Endodermal cell (in vitro differentiated cells): ENCODE results near the gene SAG. TPM values are rescaled to one million over a fixed set of nuclear protein-coding genes. Genes with fewer than 3 reads are reported as not detected.

Experiments used
- DNase-seq: peaks from one replicate; pipeline ENCODE4 v3.0.0-alpha.2; 2017
- H3K27ac ChIP-seq: 2 replicates; pipeline ENCODE4 v1.5.1; 2013; ENCODE audit warnings: mild to moderate bottlenecking, low read depth, low read length, moderate library complexity
- H3K27me3 ChIP-seq: 2 replicates; pipeline ENCODE4 v1.6.1; 2013; ENCODE audit warnings: mild to moderate bottlenecking, low read length, moderate library complexity; ENCODE audit not compliant: insufficient read depth, control insufficient read depth, poor library complexity, severe bottlenecking
- H3K36me3 ChIP-seq: 2 replicates; pipeline ENCODE4 v1.7.0; 2013; ENCODE audit warnings: mild to moderate bottlenecking, low read length, moderate library complexity; ENCODE audit not compliant: control insufficient read depth, insufficient read depth
- H3K4me1 ChIP-seq: one replicate; pipeline ENCODE4 v1.7.0; 2013; ENCODE audit warnings: low read length; ENCODE audit not compliant: control insufficient read depth, insufficient read depth
- H3K4me3 ChIP-seq: 2 replicates; pipeline ENCODE4 v1.5.1; 2013; ENCODE audit warnings: mild to moderate bottlenecking, low read length, moderate library complexity
- H3K9ac ChIP-seq: 2 replicates; pipeline ENCODE4 v1.6.1; 2013; ENCODE audit warnings: mild to moderate bottlenecking, low read length, moderate library complexity; ENCODE audit not compliant: poor library complexity, severe bottlenecking; ENCODE audit errors: extremely low read depth
- H3K9me3 ChIP-seq: 2 replicates; pipeline ENCODE4 v1.6.1; 2013; ENCODE audit warnings: mild to moderate bottlenecking, low read length, moderate library complexity; ENCODE audit not compliant: control insufficient read depth
- H3K27ac Mint-ChIP-seq: 2 replicates; pipeline ENCODE4 v1.8.0; 2020; ENCODE audit warnings: mixed read lengths
- H3K27me3 Mint-ChIP-seq: 2 replicates; pipeline ENCODE4 v1.8.0; 2021; ENCODE audit warnings: mild to moderate bottlenecking, mixed read lengths; ENCODE audit not compliant: insufficient read depth
- H3K36me3 Mint-ChIP-seq: 2 replicates; pipeline ENCODE4 v1.8.0; 2020; ENCODE audit warnings: low read depth, mixed read lengths
- H3K4me1 Mint-ChIP-seq: 2 replicates; pipeline ENCODE4 v1.8.0; 2020; ENCODE audit warnings: mixed read lengths
- H3K4me3 Mint-ChIP-seq: 2 replicates; pipeline ENCODE4 v1.8.0; 2020; ENCODE audit warnings: mild to moderate bottlenecking, moderate library complexity, mixed read lengths
- H3K9me3 Mint-ChIP-seq: 2 replicates; pipeline ENCODE4 v1.8.0; 2020; ENCODE audit warnings: mild to moderate bottlenecking, mixed read lengths
- CTCF ChIP-seq: fragments of 200-600 bp; sonication (generic); conservative IDR thresholded peaks from 2 replicates; pipeline ENCODE4 v1.5.0; 2021; ENCODE audit warnings: antibody characterized with exemption, mild to moderate bottlenecking
- WGBS, 2 experiments: methylation state at CpG; one replicate each; pipeline versions ENCODE4 v1.1.5 to v1.1.7; 2013; ENCODE audit warnings: missing lambda C conversion rate in 2 of 2, mixed read lengths in 1 of 2; ENCODE audit not compliant: insufficient coverage in 1 of 2, insufficient read length in 1 of 2; 5-methylcytosine and 5-hydroxymethylcytosine counted together
- total RNA-seq, 2 donors: library from RNA; stranded (reverse); fragmentation: NEBNext Ultra II Directional in 1 of 2; extraction: Animal tissue kit (Norgen Biotek cat#: 25700) in 1 of 2; gene quantifications; 2 replicates in 1 of 2; 3 replicates in 1 of 2; pipeline ENCODE4 v1.2.1, GENCODE V29; 2021

SAG gene
- total RNA-seq, 2 donors from 2014 or later = not detected

GRCh38 chr2:233281553-233281952 is 26.1 kb upstream of the SAG start:
- H3K4me1 ChIP-seq = no peaks in the 10 kb centered on the region
- Mint-ChIP-seq H3K4me3 (no peak overlapping the region), H3K36me3 (peaks cover 65% of the 10 kb centered on the region), H3K9me3 (no peaks in the 10 kb centered on the region), H3K27me3 (no peaks in the 10 kb centered on the region), H3K4me1 (no peaks in the 10 kb centered on the region), H3K27ac (no peak overlapping the region)
- H3K9ac ChIP-seq = no peak overlapping the region
- peaks cover 81% of the 10 kb centered on the region for H3K36me3 ChIP-seq
- no peaks in the 10 kb centered on the region for H3K27me3 ChIP-seq
- H3K9me3 ChIP-seq = no peaks in the 10 kb centered on the region
- no peak for TF ChIP-seq CTCF
- DNase-seq = no peak
- no peak overlapping the region for H3K27ac ChIP-seq
- no peak overlapping the region for H3K4me3 ChIP-seq
- 97 to 100% methylated on average over 2 to 4 of the region's 4 CpGs for WGBS, 2 experiments

DNA sequence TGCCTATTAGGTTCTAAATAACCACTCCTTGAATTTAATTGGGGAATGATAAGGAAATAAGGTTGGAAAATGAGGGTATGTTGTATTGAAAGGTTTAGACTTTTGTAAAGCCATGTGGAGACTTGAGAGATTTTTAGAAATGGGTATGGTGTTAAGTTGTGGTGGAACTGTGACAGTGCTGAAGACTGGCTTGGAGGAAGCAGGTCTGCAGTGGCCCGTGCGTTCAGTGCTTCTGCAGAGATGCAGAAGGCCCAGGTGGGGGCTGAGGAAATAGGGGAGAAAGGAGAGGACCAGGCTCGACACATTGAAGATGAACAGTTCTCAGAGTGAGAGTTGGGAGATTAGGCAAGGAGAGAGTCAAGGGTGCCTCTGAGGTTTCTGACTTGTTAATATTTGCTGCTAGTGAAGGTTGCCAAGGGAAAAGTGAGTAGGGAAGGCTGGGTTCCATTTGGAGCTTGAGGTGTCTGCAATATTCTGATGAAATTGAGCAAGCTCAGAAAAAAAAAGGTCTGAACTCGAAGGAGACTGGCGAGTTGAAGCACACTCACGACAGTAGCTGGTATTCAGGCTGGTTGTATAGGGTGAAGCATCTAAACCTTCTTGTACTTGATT is 25.5 kb upstream of the SAG start:
- Mint-ChIP-seq H3K4me1 (no peaks in the 10 kb centered on the region), H3K27ac (no peak overlapping the region), H3K36me3 (peaks cover 70% of the 10 kb centered on the region), H3K9me3 (no peaks in the 10 kb centered on the region), H3K4me3 (no peak overlapping the region), H3K27me3 (no peaks in the 10 kb centered on the region)
- no peak overlapping the region for H3K9ac ChIP-seq
- WGBS, 2 experiments = 96 to 98% methylated on average over 6 of the region's 6 CpGs
- DNase-seq = no peak
- no peaks in the 10 kb centered on the region for H3K9me3 ChIP-seq
- peaks cover 83% of the 10 kb centered on the region for H3K36me3 ChIP-seq
- no peak overlapping the region for H3K4me3 ChIP-seq
- H3K27ac ChIP-seq = no peak overlapping the region
- no peak for TF ChIP-seq CTCF
- H3K4me1 ChIP-seq = no peaks in the 10 kb centered on the region
- no peaks in the 10 kb centered on the region for H3K27me3 ChIP-seq

DNA sequence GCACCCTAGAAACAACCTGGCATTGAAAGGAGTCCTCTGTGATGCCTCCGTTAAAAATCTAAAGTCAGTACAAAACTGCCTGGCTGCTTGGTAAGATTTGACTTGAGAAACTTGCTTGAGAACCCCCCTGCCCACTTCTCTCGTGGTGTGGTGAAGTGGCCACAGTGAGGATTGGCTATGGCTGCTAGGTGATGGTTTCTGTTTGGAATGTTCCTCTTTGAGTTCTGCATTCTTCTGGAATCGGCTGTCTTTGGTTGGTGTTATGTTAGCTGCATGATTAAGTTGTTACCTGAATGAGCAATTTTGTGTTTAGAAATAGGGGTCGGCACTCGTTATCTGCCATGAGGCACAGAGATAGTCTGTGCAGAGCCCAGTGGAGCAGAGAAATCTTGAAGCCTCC is 21.7 kb upstream of the SAG start:
- 93 to 97% methylated on average over 5 of the region's 5 CpGs for WGBS, 2 experiments
- no peak for TF ChIP-seq CTCF
- no peak overlapping the region for H3K4me3 Mint-ChIP-seq
- H3K27ac Mint-ChIP-seq = no peak overlapping the region
- no peaks in the 10 kb centered on the region for H3K27me3 ChIP-seq
- H3K36me3 Mint-ChIP-seq = peaks cover 67% of the 10 kb centered on the region
- H3K4me1 ChIP-seq = peaks cover 10% of the 10 kb centered on the region
- H3K27me3 Mint-ChIP-seq = no peaks in the 10 kb centered on the region
- H3K9me3 Mint-ChIP-seq = no peaks in the 10 kb centered on the region
- H3K27ac ChIP-seq = no peak overlapping the region
- H3K9ac ChIP-seq = no peak overlapping the region
- no peak overlapping the region for H3K4me3 ChIP-seq
- DNase-seq = no peak
- H3K9me3 ChIP-seq = no peaks in the 10 kb centered on the region
- peaks cover 20% of the 10 kb centered on the region for H3K4me1 Mint-ChIP-seq
- peaks cover 63% of the 10 kb centered on the region for H3K36me3 ChIP-seq
